ENCODE data around the gene DCTN3. TPM values are rescaled to one million over a fixed set of nuclear protein-coding genes. Genes with fewer than 3 reads are reported as not detected.

DCTN3 gene
- total and polyA plus RNA-seq, 9 of the 15 experiments (the other 6 are each of a cell fraction or from before 2014, with no cell fraction given), result 11.0 to 51.0 (median 41.9) TPM

GRCh38 chr9:34590381-34591247, 29.7 kb downstream of the DCTN3 start:
- no peaks in the 10 kb centered on the region for H3K79me2 ChIP-seq (ENCODE audit: control insufficient read depth, insufficient read depth, low read length)
- no peak overlapping the region for H3K4me3 ChIP-seq
- no peak overlapping the region for H3K9ac ChIP-seq (ENCODE audit: insufficient read depth in 1 of 2, low read depth in 2 of 2, low read length in 2 of 2)
- no peaks in the 10 kb centered on the region for H3K36me3 ChIP-seq (ENCODE audit: control insufficient read depth, insufficient read depth, low read length)
- H3K9me3 ChIP-seq (replicated peaks; ENCODE audit: control insufficient read depth, insufficient read depth, low read depth, low read length), result no peaks in the 10 kb centered on the region
- no peak for FAIRE-seq
- peaks cover 10 to 52% of the 10 kb centered on the region in 2 experiments for H3K27me3 ChIP-seq (ENCODE audit: control insufficient read depth in 2 of 2, insufficient read depth in 2 of 2, low read length in 2 of 2)
- 13% methylated on average over 27 of the region's 40 CpGs for WGBS (ENCODE audit: insufficient coverage, low coverage, missing lambda C conversion rate)
- intact Hi-C loops (cut with micrococcal nuclease), result loop anchor here (1.0 to 5.0 kb wide), 4 partner anchors 42 to 188 kb away; no protein-coding TSS in a partner anchor
- ChIA-PET CTCF (ENCODE audit: low intra/inter-chr PET ratio) (interaction anchor here (1.2 to 1.8 kb wide), 5 partner anchors 13 to 258 kb away, joined by 3 to 9 read pairs (median 7); no protein-coding TSS in a partner anchor), POLR2A (interaction anchor here (1.0 kb wide), 1 partner anchor 187 kb away, joined by 3 read pairs; no protein-coding TSS in a partner anchor)
- peak in 1 of 4 experiments; percentile 27 for DNase-seq (ENCODE audit: extremely low read depth in 1 of 4, low spot score in 3 of 4)
- H3K4me1 ChIP-seq (replicated peaks in 1 of 2; ENCODE audit: control insufficient read depth in 2 of 2, insufficient read depth in 2 of 2, low read length in 2 of 2), result peaks cover 0 to 34% of the 10 kb centered on the region in 2 experiments; a peak in 2 of 5 replicates
- H4K20me1 ChIP-seq (replicated peaks; ENCODE audit: control insufficient read depth, insufficient read depth, low read length), result peaks cover 18% of the 10 kb centered on the region
- H2AFZ ChIP-seq (ENCODE audit: low read depth, low read length), result no peak overlapping the region
- H3K9me1 ChIP-seq (ENCODE audit: control insufficient read depth, insufficient read depth, low read length), result no peaks in the 10 kb centered on the region
- in situ Hi-C loops (cut with MboI), result no loop called here
- no peak overlapping the region for H3K27ac ChIP-seq (ENCODE audit: extremely low read depth, low read depth, low read length)
- TF ChIP-seq ZBTB11 (CRISPR knock-in tag; IDR thresholded peaks at IDR 0.05), result no peak
- no peak for TF ChIP-seq PHF21A (IDR thresholded peaks at IDR 0.05; ENCODE audit: borderline replicate concordance, low read depth)
- peak; percentile 31 for TF ChIP-seq ZFP36 (IDR thresholded peaks at IDR 0.05; ENCODE audit: low read depth, low read length, partially characterized antibody)
- TF ChIP-seq FOXJ3 (CRISPR knock-in tag; IDR thresholded peaks at IDR 0.05), result no peak
- TF ChIP-seq ATF1 (CRISPR knock-in tag; IDR thresholded peaks at IDR 0.05), result no peak
- TF ChIP-seq ATF1 (tag; IDR thresholded peaks at IDR 0.05), result no peak
- no peak for TF ChIP-seq PYGO2 (tag; IDR thresholded peaks at IDR 0.05)
- no peak for TF ChIP-seq ZNF518B (CRISPR knock-in tag; IDR thresholded peaks at IDR 0.05)
- no peak overlapping the region for H3K4me2 ChIP-seq (ENCODE audit: insufficient read depth, low read length)
- no peak for ATAC-seq
- BruUV-seq (replicated peaks), result no TSS peak

Measured in K562 (cell line).